Hepatocyte (in vitro differentiated cells): ENCODE measurements around the gene PMCH.

Experiments used
- CTCF ChIP-seq: fragments of 200-600 bp; sonication (generic); IDR thresholded peaks from 2 replicates; pipeline ENCODE4 v1.5.1; 2016; ENCODE audit warnings: antibody characterized with exemption, mild to moderate bottlenecking; ENCODE audit not compliant: poor library complexity
- EZH2 ChIP-seq: fragments of 200-600 bp; sonication (generic); IDR thresholded peaks from 2 replicates; pipeline ENCODE4 v1.6.1; 2016; ENCODE audit warnings: antibody characterized with exemption, mild to moderate bottlenecking, borderline replicate concordance

- TF ChIP-seq CTCF (no peak), EZH2 (no peak)
Measured at GRCh38 chr12:102172436-102172835, 25.2 kb downstream of the PMCH start.
